LHCN-M2 (cell line): ENCODE data around the gene SEPTIN5. TPM values are rescaled to one million over a fixed set of nuclear protein-coding genes. Genes with fewer than 3 reads are reported as not detected.
"Not testable (repeated sequence)": the region's sequence is repeated elsewhere in the genome, so short reads cannot be mapped to it uniquely, and the experiment has no call there.

Experiments used
- DNase-seq: peaks from one replicate; pipeline ENCODE4 v3.0.0-alpha.2; 2012; ENCODE audit warnings: low read depth
- polyA plus RNA-seq: library from polyadenylated mRNA; unstranded; fragments of >200 nt; gene quantifications from one replicate; pipeline ENCODE4 v1.2.1, GENCODE V29; 2012; ENCODE audit warnings: missing spikeins
- total RNA-seq: library from RNA; depleted of rRNA; stranded (reverse); fragments of >200 nt; gene quantifications from 2 replicates; pipeline ENCODE4 v1.2.3, GENCODE V29; 2014; rRNA removed

Gene SEPTIN5
- 33.2 and 44.8 TPM in 2 replicates for total RNA-seq
- polyA plus RNA-seq = 38.5 TPM

GRCh38 chr22:19714312-19715187 lies at the start of gene SEPTIN5:
Gene SEPTIN5, plus strand, starts transcription at chr22:19714503. Its CDS starts 86 bp downstream, at chr22:19714589.
- DNase-seq = no peak

- no peak for DNase-seq
Measured at GRCh38 chr22:19664951-19665783, 49.1 kb upstream of the SEPTIN5 start.

GRCh38 chr22:19665784-19666672 lies 48.3 kb upstream of the SEPTIN5 start:
- no peak for DNase-seq

GRCh38 chr22:19666673-19667593 lies 47.4 kb upstream of the SEPTIN5 start:
- DNase-seq = peak; percentile 50

- no peak for DNase-seq
Measured at GRCh38 chr22:19667872-19668740, 46.2 kb upstream of the SEPTIN5 start.

- no peak for DNase-seq
Measured at GRCh38 chr22:19668748-19669147, 45.6 kb upstream of the SEPTIN5 start.

DNA sequence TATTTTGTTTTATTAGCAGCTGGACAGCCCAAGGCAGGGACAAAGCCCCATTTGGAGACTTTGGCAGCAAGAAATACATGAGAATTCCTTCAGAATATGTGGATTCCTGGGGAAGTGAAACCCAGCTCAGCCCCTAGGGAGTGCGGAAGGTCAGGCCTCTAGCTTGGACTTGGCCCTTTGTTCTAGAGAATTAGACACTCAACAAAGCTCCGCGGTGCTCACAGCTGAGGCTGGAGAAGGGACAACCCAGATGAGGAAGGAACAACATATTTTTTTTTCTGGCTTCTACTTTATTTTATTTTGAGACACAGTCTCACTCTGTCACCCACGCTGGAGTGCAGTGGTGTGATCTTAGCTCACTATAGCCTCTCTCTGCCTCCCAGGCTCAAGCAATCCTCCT lies 44.7 kb upstream of the SEPTIN5 start:
- no peak for DNase-seq

- DNase-seq = no peak
Measured at GRCh38 chr22:19671316-19671715, 43.0 kb upstream of the SEPTIN5 start.

DNA sequence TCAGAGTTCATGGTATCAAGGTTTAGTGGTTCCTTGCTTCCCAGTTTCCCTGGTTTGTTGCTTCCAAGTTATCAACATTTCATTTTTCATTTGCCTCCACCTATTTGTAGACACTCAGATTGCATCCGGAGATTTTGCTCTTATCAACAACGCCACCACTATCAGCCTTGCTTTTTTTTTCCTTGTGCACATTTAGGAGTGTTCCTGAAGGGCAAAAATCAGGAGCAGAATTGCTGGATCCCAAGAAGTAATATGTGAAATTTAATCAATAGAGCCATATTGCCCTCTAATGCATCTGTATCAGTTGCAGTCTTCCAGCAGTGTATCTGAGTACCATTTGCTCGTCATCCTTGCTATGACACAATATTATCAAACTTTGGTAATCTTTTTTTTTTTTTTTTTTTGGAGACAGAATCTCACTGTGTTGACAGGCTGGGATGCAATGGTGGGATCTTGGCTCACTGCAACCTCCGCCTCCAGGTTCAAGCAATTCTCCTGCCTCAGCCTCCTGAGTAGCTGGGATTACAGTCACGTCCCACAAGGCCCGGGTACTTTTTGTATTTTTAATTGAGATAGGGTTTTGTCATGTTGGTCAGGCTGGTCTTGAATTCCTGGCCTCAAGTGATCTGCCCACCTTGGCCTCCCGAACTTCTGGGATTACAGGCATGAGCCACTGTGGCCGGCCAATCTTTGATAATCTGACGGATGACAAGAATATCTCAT lies 42.1 kb upstream of the SEPTIN5 start:
- no peak for DNase-seq

DNA sequence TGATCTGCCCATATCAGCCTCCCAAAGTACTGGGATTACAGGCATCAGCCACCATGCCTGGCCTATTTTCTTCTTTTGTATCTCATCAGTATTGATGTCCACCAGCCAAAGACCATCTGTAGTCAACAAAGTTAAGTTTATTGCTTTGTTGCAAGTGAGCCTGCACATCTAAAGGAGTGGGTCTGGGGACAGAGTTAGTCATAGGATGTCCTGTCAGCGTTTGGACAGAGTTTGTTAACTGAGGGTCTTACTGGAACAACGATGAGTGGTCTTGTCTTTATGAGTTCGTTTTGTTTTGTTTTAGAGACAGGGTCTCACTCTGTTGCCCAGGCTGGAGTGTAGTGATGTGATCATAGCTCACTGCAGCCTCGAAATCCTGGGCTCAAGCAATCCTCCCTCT lies 40.6 kb upstream of the SEPTIN5 start:
- DNase-seq = no peak

DNA sequence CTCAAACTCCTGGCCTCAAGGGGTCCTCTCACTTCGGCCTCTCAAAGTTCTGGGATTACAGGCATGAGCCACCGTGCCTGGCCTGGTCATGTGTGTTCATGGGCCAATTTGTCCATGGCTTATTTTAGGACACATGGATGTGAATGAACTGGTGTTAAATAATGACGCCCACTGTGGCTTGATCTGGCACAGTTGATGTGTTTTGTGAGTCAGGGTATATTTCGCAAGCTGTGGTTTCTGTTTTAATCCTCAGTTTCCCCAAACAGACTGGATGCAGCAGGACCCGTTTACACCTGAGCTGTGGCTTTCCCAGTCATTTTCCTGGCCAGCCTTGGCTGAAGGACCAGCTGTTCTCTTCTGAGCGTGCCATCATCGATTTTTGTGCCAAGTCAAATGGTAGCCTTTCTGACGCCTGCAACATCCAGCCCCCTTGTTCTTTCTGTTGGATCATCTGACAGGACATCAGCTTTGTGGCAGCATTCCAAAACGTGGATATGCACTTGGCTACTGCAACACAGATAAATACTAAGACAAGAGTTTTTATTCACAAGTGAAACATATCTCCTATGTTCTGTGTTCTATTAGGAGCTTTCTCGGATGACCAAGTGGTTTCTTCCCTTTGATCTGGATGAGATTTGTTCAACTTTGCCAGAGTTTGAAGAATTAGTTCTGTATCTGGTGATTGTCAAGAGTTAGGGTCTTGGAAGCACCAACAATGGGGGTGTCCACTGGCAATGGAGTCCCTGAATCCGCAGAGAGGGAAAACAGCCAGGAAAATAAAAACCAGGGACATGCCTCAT lies 40.0 kb upstream of the SEPTIN5 start:
- DNase-seq = peak; percentile 89

GRCh38 chr22:19674929-19675253 lies 39.4 kb upstream of the SEPTIN5 start:
- no peak for DNase-seq

- no peak for DNase-seq
Measured at GRCh38 chr22:19675428-19675827, 38.9 kb upstream of the SEPTIN5 start.

DNA sequence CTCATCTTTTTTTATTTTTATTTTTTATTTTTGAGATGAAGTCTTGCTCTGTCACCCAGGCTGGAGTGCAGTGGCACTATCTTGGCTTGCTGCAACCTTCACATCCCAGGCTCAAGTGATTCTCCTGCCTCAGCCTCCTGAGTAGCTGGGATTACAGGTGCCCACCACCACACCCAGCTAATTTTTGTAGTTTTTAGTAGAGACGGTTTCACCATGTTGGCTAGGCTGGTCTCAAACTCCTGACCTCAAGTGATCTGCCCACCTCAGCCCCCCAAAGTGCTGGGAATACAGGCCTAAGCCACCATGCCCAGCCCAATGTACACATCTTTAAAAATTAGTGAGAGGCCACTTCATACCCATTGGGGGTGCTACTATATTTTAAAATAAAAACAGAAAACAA lies 37.9 kb upstream of the SEPTIN5 start:
- DNase-seq = not testable (repeated sequence)

- DNase-seq = no peak
Measured at GRCh38 chr22:19678949-19679521, 35.3 kb upstream of the SEPTIN5 start.

- no peak for DNase-seq
Measured at GRCh38 chr22:19679522-19680101, 34.7 kb upstream of the SEPTIN5 start.

DNA sequence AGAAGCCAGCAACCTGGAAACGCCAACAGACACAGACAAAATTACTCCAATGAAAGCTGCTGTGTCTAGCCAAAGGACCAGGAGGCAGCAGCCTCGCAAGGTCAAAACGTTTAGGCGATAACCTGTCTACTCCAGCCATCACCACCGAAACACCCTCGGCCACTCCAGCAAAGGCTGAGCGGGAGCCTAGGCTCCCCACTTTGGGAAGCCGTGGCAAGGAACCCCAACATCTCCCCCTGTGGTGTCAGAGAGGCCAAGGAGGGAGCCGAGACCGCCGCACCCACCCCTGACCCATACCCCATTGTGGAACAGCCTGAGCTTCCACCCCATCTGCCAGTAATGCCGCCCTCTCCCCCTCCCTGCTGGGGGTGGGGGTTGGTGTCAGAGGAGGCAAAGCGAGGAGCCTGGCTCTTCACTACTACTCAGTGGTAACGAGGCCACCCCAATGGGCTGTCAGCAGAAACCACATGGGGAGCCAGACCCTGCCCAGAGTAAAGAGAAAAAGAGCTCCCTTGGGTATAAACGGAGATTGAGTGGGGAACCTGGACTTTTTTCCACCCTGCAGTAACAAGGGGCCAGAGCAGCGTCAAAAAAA lies 33.9 kb upstream of the SEPTIN5 start:
- no peak for DNase-seq
